RWPE1 (cell line): ENCODE measurements around the gene C11orf52.

Experiments
- CTCF ChIA-PET: fragments of 350-600 bp; sonication (Branson Sonifier 250); formaldehyde crosslinking; extraction: SDS; loops from one replicate; lab custom pipeline; 2021; lab: Yijun Ruan, JAX
- POLR2A ChIA-PET: fragments of 400-600 bp; formaldehyde crosslinking; extraction: SDS; loops from one replicate; lab custom pipeline; 2020; ENCODE audit warnings: antibody characterized with exemption; ENCODE audit not compliant: low non-redundant PET; lab: Yijun Ruan, JAX
- DNase-seq: peaks from one replicate; pipeline ENCODE4 v3.0.0; 2012; ENCODE audit warnings: low spot score
- H3K27ac ChIP-seq: fragments of 450-650 bp; 2 replicates; pipeline ENCODE4 v1.5.1; 2017
- CTCF ChIP-seq: fragments of 450-650 bp; conservative IDR thresholded peaks from 2 replicates; pipeline ENCODE4 v1.5.1; 2017; ENCODE audit warnings: low read depth, mild to moderate bottlenecking

Gene C11orf52

GRCh38 chr11:111918390-111919256, at the start of gene C11orf52:
TSS of gene C11orf52 (plus strand) at chr11:111918913. CDS start at chr11:111918973, 60 bp downstream.
- ChIA-PET CTCF (interaction anchor here (0.5 to 1.2 kb wide), 5 partner anchors 13 to 1671 kb away, joined by 3 to 7 read pairs (median 4); no protein-coding TSS in a partner anchor), POLR2A (interaction anchor here (0.7 kb wide), 1 partner anchor 8 kb away, joined by 4 read pairs; no protein-coding TSS in a partner anchor)
- DNase-seq: peak; percentile 58
- peak within 1 kb of the TSS; percentile 75 for H3K27ac ChIP-seq
- TF ChIP-seq CTCF: no peak

GRCh38 chr11:111870113-111870512, 48.6 kb upstream of the C11orf52 start:
- POLR2A ChIA-PET: no interaction called here

GRCh38 chr11:111870522-111870885, 48.2 kb upstream of the C11orf52 start:
- ChIA-PET POLR2A (no interaction called here), CTCF (interaction anchor here (0.7 to 2.9 kb wide), 5 partner anchors 47 to 750 kb away, joined by 3 to 15 read pairs (median 4); no protein-coding TSS in a partner anchor)
- no peak for DNase-seq
- peak overlapping the region; percentile 87 for H3K27ac ChIP-seq
- TF ChIP-seq CTCF: no peak

More at GRCh38 chr11:111870113-111870512, 48.6 kb upstream of the C11orf52 start:
- DNase-seq: no peak
- CTCF ChIA-PET: interaction anchor here (0.7 to 2.9 kb wide), 5 partner anchors 47 to 751 kb away, joined by 3 to 15 read pairs (median 4); no protein-coding TSS in a partner anchor
- peak overlapping the region; percentile 37; the same call in 1 of the 2 replicates for H3K27ac ChIP-seq
- no peak for TF ChIP-seq CTCF

GRCh38 chr11:111870886-111871692, 47.6 kb upstream of the C11orf52 start, which contains the start of gene ALG9:
TSS of gene ALG9 (minus strand) at chr11:111871581. CDS start at chr11:111871482, 99 bp downstream.
- ChIA-PET POLR2A (no interaction called here), CTCF (interaction anchor here (0.6 to 2.9 kb wide), 7 partner anchors 11 to 750 kb away, joined by 3 to 15 read pairs (median 5); no protein-coding TSS in a partner anchor)
- peak within 1 kb of the TSS; percentile 87 for H3K27ac ChIP-seq
- peak; percentile 67 for DNase-seq
- TF ChIP-seq CTCF: peak; percentile 38

- POLR2A ChIA-PET: no interaction called here
- TF ChIP-seq CTCF: no peak
- no peak for DNase-seq
- H3K27ac ChIP-seq: peak overlapping the region; percentile 87
- CTCF ChIA-PET: interaction anchor here (0.6 to 2.9 kb wide), 3 partner anchors 10 to 110 kb away, joined by 5 to 15 read pairs (median 5); no protein-coding TSS in a partner anchor
These were observed 47.0 kb upstream of the C11orf52 start for GRCh38 chr11:111871693-111872161.
